HG03442 (cell line): ENCODE data around the gene NUP35.

Experiments used
- ATAC-seq: cut with Tn5 transposase; IDR thresholded peaks from one replicate; pipeline ENCODE4 v1.9.1; 2021; ENCODE audit warnings: mild to moderate bottlenecking, moderate library complexity; ENCODE audit not compliant: unreplicated experiment

NUP35 gene

DNA sequence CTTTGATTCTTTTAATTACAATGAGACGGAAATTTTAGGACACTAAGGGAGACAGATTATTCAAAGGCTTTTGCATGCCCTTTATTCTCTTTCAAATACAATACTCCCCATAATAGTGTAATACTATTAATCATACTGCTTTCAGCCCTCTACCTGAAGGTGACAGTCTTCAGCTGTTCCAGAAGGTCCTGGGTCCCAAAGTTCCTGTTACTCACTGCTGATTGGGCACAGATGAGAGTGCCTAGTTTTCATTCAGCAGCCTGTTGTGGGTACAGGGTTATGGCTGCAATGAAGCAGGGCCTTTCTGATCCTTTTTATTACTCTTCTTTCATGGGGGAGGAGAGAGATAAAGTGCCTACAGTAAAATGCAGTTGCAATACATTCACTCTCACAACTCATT, 80.2 kb downstream of the NUP35 start:
- ATAC-seq: no peak

DNA sequence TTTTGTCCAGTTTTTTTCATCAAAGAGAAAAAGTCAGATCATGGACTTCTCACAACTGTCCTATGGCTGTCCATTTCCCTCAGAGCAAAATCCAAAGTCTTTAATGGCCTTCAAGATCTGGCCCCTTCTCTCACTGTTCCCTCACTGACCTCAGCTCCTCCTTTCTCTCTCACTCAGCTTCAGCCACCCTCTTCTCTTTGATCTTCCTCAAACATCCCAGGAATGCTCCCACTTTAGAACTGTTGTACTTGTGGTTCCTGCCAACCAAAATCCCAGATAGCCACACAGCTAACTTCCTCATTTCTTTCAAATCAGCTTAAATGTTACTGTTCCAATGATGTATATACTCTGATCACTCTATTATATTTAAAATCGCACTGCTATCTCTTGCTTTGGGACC, 82.9 kb downstream of the NUP35 start:
- no peak for ATAC-seq

GRCh38 chr2:183209395-183210028, 85.3 kb downstream of the NUP35 start:
- no peak for ATAC-seq
